Heart left ventricle (tissue), 16 donors: Measurements from ENCODE around the gene CKAP5. TPM values are rescaled to one million over a fixed set of nuclear protein-coding genes. Genes with fewer than 3 reads are reported as not detected.

Experiments
- ATAC-seq, 4 donors: fragments of 200-7000 bp; cut with Tn5 transposase; one replicate each; pipeline ENCODE4 v1.9.1; 2020 to 2022; ENCODE audit warnings: moderate library complexity in 4 of 4, mild to moderate bottlenecking in 3 of 4, moderate number of reproducible peaks in 1 of 4
- DNase-seq, 5 donors: peaks; one replicate each; pipeline ENCODE4 v3.0.0-alpha.2; 2020
- H3K27ac ChIP-seq, 12 donors: fragments of 200-600 bp; sonication (generic) in 4 of 12; one replicate each; pipeline versions ENCODE4 v1.5.0 to v1.8.0; 2016 to 2022; ENCODE audit warnings: mild to moderate bottlenecking in 2 of 12
- H3K27me3 ChIP-seq, 9 donors: fragments of 200-600 bp; sonication (generic) in 2 of 9; one replicate each; pipeline versions ENCODE4 v1.5.1 to v1.8.0; 2016 to 2022; ENCODE audit warnings: mild to moderate bottlenecking in 3 of 9
- H3K36me3 ChIP-seq, 9 donors: fragments of 200-600 bp; sonication (generic) in 2 of 9; one replicate each; pipeline versions ENCODE4 v1.5.0 to v1.8.0; 2018 to 2022; ENCODE audit warnings: mild to moderate bottlenecking in 2 of 9
- H3K4me1 ChIP-seq, 12 donors: fragments of 200-600 bp; sonication (generic) in 4 of 12; one replicate each; pipeline versions ENCODE4 v1.5.0 to v1.8.0; 2016 to 2022; ENCODE audit warnings: mild to moderate bottlenecking in 3 of 12
- H3K4me3 ChIP-seq, 12 donors: fragments of 200-600 bp; sonication (generic) in 4 of 12; one replicate each; pipeline versions ENCODE4 v1.5.0 to v1.8.0; 2017 to 2022; ENCODE audit warnings: mild to moderate bottlenecking in 9 of 12, moderate library complexity in 4 of 12
- H3K9me3 ChIP-seq, 12 donors: fragments of 200-600 bp; sonication (generic) in 4 of 12; one replicate each; pipeline versions ENCODE4 v1.5.0 to v1.8.0; 2016 to 2022; ENCODE audit warnings: mild to moderate bottlenecking in 1 of 12
- POLR2A ChIP-seq, 2 donors: fragments of 450-650 bp; IDR thresholded peaks; one replicate each; pipeline ENCODE4 v1.6.1; 2017; ENCODE audit warnings: antibody characterized with exemption in 2 of 2, mild to moderate bottlenecking in 2 of 2, moderate library complexity in 2 of 2
- WGBS, 4 donors: extraction: QIAGEN DNeasy Blood & Tissue Kit in 2 of 4; methylation state at CpG; one replicate each; pipeline versions ENCODE4 v1.1.5 to v1.1.7; 2013 to 2018; 5-methylcytosine and 5-hydroxymethylcytosine counted together
- intact Hi-C, 10 donors: fragments of 100-400 bp; cut with DNase I; formaldehyde crosslinking; loops; one replicate each; pipeline versions ENCODE4 v1.11.1 to v1.14.2; 2022
- polyA plus RNA-seq, 2 donors: library from polyadenylated mRNA; stranded (reverse); fragments of 200-250 nt; gene quantifications; one replicate each; pipeline ENCODE4 v1.2.3, GENCODE V29; 2013
- total RNA-seq, 9 donors: library from RNA; depleted of rRNA in 2 of 9; stranded (reverse); fragments of >200 nt in 2 of 9; fragmentation: NEBNext Ultra II Directional in 3 of 9; extraction: Animal tissue kit (Norgen Biotek cat#: 25700) in 3 of 9; gene quantifications; one replicate each; pipeline versions ENCODE4 v1.1.0 to v1.2.4, GENCODE V29; 2016 to 2023
- TF ChIP-seq, protein P1 (sequence below), 12 donors: fragments of 200-600 bp; sonication (generic) in 4 of 12; IDR thresholded peaks; one replicate each; pipeline versions ENCODE4 v1.5.0 to v1.8.0; 2018 to 2022; ENCODE audit warnings: antibody characterized with exemption in 12 of 12, mild to moderate bottlenecking in 5 of 12
- donor health status: ischemic (EF 13 %, LVEDD 7.1; RV severe dilation, severe dysfunction).
- donor health status: healthy with polysubstance abuse.
- donor health status: DM: no; HTN: yes; CAD: no.
- donor health status: DM: no; HTN: no; CAD: no.
- donor health status: ischemic (EF 25% LVEDD 6.9; RV normal size, moderate dysfunction).
- donor health status: ischemic (EF 25% LVEDD 5.7; RV mildly dilated, moderate dysfunction).
- donor health status: healthy.
- donor health status: DM: yes; HTN: yes; CAD: no.
- donor health status: ischemic (EF 35%, LVEDD 5.7; RV mildly dilated, moderate dysfunction).
- donor health status: nonischemic (EF 11% LVEDD 7.7; RV severe dilation, severe dysfunction).
- donor health status: DM: yes; HTN: yes; CAD: no.
- donor health status: PGD.
- donor health status: ischemic (EF 29% LVEDD 5.4; RV normal size, mild dysfunction).
- donor health status: nonischemic (EF 23%, LVEDD 6.1; RV moderate dilation, normal function).

The CKAP5 gene
- total and polyA plus RNA-seq, 11 donors: 12.3 to 108 (median 67.6) TPM

DNA sequence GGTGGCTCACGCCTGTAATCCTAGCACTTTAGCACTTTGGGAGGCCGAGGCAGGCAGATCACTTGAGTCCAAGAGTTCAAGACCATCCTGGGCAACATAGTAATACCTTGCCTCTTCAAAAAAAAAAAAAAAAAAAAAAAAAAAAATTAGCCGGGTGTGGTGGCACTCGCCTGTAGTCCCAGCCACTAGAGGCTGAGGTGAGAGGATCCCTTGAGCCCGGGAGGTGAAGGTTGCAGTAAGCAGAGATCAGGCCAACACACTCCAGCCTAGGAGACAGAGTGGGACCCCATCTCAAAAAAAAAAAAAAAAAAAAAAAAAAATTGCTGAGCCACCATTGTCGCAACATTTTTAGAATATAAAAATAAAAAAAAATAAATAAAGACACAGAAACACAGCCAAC lies 7.6 kb downstream of the CKAP5 start:
- no peak overlapping the region for H3K27ac ChIP-seq
- intact Hi-C loops: no loop called here
- no peak for ATAC-seq
- peaks cover 0 to 7% (median 0%) of the 10 kb centered on the region in 9 donors for H3K36me3 ChIP-seq
- no peaks in the 10 kb centered on the region for H3K9me3 ChIP-seq
- TF ChIP-seq POLR2A (IDR thresholded peaks at IDR 0.05): no peak
- TF ChIP-seq, protein P1, sequence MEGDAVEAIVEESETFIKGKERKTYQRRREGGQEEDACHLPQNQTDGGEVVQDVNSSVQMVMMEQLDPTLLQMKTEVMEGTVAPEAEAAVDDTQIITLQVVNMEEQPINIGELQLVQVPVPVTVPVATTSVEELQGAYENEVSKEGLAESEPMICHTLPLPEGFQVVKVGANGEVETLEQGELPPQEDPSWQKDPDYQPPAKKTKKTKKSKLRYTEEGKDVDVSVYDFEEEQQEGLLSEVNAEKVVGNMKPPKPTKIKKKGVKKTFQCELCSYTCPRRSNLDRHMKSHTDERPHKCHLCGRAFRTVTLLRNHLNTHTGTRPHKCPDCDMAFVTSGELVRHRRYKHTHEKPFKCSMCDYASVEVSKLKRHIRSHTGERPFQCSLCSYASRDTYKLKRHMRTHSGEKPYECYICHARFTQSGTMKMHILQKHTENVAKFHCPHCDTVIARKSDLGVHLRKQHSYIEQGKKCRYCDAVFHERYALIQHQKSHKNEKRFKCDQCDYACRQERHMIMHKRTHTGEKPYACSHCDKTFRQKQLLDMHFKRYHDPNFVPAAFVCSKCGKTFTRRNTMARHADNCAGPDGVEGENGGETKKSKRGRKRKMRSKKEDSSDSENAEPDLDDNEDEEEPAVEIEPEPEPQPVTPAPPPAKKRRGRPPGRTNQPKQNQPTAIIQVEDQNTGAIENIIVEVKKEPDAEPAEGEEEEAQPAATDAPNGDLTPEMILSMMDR (IDR thresholded peaks at IDR 0.05): no peak
- WGBS, 4 donors: 90 to 96% (median 95%) methylated on average over 6 of the region's 6 CpGs
- H3K4me1 ChIP-seq: peaks cover 0 to 17% (median 2%) of the 10 kb centered on the region in 12 donors
- H3K27me3 ChIP-seq: no peaks in the 10 kb centered on the region
- DNase-seq: no peak
- H3K4me3 ChIP-seq: no peak overlapping the region

DNA sequence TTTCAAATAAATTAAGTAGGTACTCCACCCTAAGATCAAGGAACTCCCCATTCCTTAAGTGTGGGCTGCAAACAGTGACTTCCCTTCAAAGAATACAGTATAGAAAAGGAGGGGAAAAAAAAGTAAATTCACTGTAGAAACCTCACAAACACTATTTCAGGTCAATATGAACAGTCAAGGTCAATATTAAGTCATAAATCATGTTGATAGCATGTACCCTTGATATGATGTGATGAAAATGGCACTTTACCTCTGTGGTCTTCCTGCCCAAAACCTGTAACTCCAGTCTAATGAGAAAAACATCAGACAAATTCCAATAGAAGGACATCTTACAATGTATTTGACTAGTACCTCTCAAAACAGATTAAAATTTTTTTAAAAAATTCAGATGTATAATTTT lies 8.2 kb downstream of the CKAP5 start:
- no peaks in the 10 kb centered on the region for H3K27me3 ChIP-seq
- no peaks in the 10 kb centered on the region for H3K9me3 ChIP-seq
- DNase-seq: no peak
- peaks cover 0 to 17% (median 2%) of the 10 kb centered on the region in 12 donors for H3K4me1 ChIP-seq
- H3K4me3 ChIP-seq: no peak overlapping the region
- intact Hi-C loops: no loop called here
- TF ChIP-seq, protein P1 (IDR thresholded peaks at IDR 0.05): no peak
- TF ChIP-seq POLR2A (IDR thresholded peaks at IDR 0.05): no peak
- H3K36me3 ChIP-seq: peaks cover 0 to 7% (median 0%) of the 10 kb centered on the region in 9 donors
- H3K27ac ChIP-seq: no peak overlapping the region
- no peak for ATAC-seq

DNA sequence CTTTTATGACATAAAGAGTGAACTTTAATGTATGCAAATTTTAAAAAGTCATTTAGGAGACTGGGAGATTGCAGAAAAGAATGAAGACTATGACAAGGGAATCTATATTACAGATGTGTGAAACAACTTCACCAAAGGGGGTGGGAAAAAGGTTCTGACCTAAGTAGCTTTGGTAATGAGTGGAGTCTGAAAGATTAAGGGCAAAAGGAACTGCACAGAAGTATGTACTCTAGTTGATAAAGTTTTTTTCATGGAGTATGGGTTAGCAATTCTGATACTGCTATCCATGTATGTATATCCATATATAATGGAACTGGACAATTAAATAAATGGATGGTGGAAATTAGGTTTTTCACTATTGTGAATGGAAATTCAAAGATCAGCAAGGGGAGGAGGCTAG lies 9.2 kb downstream of the CKAP5 start:
- Histone ChIP-seq H3K36me3 (peaks cover 0 to 7% (median 0%) of the 10 kb centered on the region in 9 donors), H3K4me3 (no peak overlapping the region), H3K4me1 (peaks cover 0 to 17% (median 2%) of the 10 kb centered on the region in 12 donors), H3K27ac (no peak overlapping the region), H3K9me3 (no peaks in the 10 kb centered on the region), H3K27me3 (no peaks in the 10 kb centered on the region)
- ATAC-seq: no peak
- intact Hi-C loops: no loop called here
- no peak for DNase-seq
- TF ChIP-seq, protein P1 (IDR thresholded peaks at IDR 0.05): no peak
- no peak for TF ChIP-seq POLR2A (IDR thresholded peaks at IDR 0.05)

DNA sequence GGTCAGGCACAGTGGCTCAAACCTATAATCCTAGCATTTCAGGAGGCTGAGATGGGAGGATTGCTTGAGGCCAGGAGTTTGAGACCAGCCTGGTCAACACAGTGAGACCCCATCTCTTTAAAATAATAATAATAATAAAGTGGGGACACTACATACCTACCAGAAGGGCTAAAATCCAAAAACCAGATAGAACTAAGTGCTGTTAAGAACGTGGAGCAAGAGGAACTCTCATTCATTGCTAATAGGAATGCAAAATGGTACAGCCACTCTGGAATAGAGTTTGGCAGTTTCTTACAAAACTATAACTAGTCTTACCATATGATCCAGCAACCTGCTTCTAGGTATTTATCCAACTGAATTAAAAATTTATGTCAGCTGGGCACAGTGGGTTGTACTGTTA lies 9.6 kb downstream of the CKAP5 start:
- TF ChIP-seq, protein P1 (IDR thresholded peaks at IDR 0.05): no peak
- TF ChIP-seq POLR2A (IDR thresholded peaks at IDR 0.05): no peak
- ATAC-seq: no peak
- WGBS, 4 donors: 92 to 100% (median 94%) methylated on average over 1 of the region's 1 CpG
- Histone ChIP-seq H3K9me3 (no peaks in the 10 kb centered on the region), H3K27ac (no peak overlapping the region), H3K36me3 (peaks cover 0 to 7% (median 0%) of the 10 kb centered on the region in 9 donors), H3K4me3 (no peak overlapping the region), H3K27me3 (no peaks in the 10 kb centered on the region), H3K4me1 (peaks cover 0 to 17% (median 2%) of the 10 kb centered on the region in 12 donors)
- no peak for DNase-seq
- intact Hi-C loops: no loop called here
